ENCODE data around the gene MED16. TPM values are rescaled to one million over a fixed set of nuclear protein-coding genes. Genes with fewer than 3 reads are reported as not detected.

Gene MED16
- total and polyA plus RNA-seq, 8 donors = 23.0 to 147 (median 35.5) TPM

GRCh38 chr19:926323-926588 lies 33.3 kb upstream of the MED16 start:
- Histone ChIP-seq H3K4me3 (peak overlapping the region; percentile 49 to 93 (median 85)), H3K9me3 (no peaks in the 10 kb centered on the region), H3K4me1 (peaks cover 5% of the 10 kb centered on the region in 3 donors), H3K27me3 (no peaks in the 10 kb centered on the region), H3K36me3 (no peaks in the 10 kb centered on the region), H3K27ac (peak overlapping the region; percentile 56 to 78 (median 66))
- ATAC-seq (no peak), DNase-seq (no peak), FAIRE-seq (no peak)
- no peak for TF ChIP-seq CTCF (IDR thresholded peaks at IDR 0.05)
- intact Hi-C loops (cut with DNase I) = loop anchor here in 1 of 3 donors (10.0 kb wide), 1 partner anchor 59 kb away; the partner anchor contains the start of gene WDR18
- 0 to 1% methylated on average over 19 to 21 of the region's 21 CpGs for WGBS, 2 donors

- Histone ChIP-seq H3K27ac (peak within 1 kb of the TSS; percentile 70 to 79 (median 76)), H3K9me3 (no peaks in the 10 kb centered on the region), H3K4me3 (peak within 1 kb of the TSS; percentile 49 to 93 (median 85)), H3K36me3 (no peaks in the 10 kb centered on the region), H3K4me1 (peaks cover 5% of the 10 kb centered on the region in 3 donors), H3K27me3 (peaks cover 0 to 1% (median under 1%) of the 10 kb centered on the region in 4 donors)
- TF ChIP-seq CTCF (IDR thresholded peaks at IDR 0.05) = no peak
- FAIRE-seq (no peak), DNase-seq (peak; percentile 74 to 90 (median 80)), ATAC-seq (peak; percentile 83 to 86 (median 84))
- intact Hi-C loops (cut with DNase I) = loop anchor here in 2 of 3 donors (2.0 to 10.0 kb wide), 2 partner anchors 55 to 59 kb away; partner anchors contain the start of gene WDR18 (in 1 of the 2)
- 0 to 1% methylated on average over 49 to 97 of the region's 97 CpGs for WGBS, 2 donors
Observed at GRCh38 chr19:925526-926322, 32.7 kb upstream of the MED16 start, which contains the start of gene ARID3A. Gene ARID3A (plus strand): TSS chr19:926035. CDS start chr19:929529, 3,494 bp downstream.

- FAIRE-seq (no peak), DNase-seq (peak in 2 of 6 donors; percentile 61 to 89), ATAC-seq (peak; percentile 64 to 68 (median 67))
- Histone ChIP-seq H3K27ac (peak overlapping the region; percentile 70 to 79 (median 76)), H3K4me1 (peaks cover 5% of the 10 kb centered on the region in 3 donors), H3K9me3 (no peaks in the 10 kb centered on the region), H3K36me3 (no peaks in the 10 kb centered on the region), H3K4me3 (peak overlapping the region; percentile 49 to 93 (median 85)), H3K27me3 (peaks cover 0 to 7% (median 2%) of the 10 kb centered on the region in 4 donors)
- TF ChIP-seq CTCF (IDR thresholded peaks at IDR 0.05) = no peak
- WGBS, 2 donors = 0 to 1% methylated on average over 35 to 39 of the region's 39 CpGs
- intact Hi-C loops (cut with DNase I) = loop anchor here in 2 of 3 donors (2.0 to 10.0 kb wide), 2 partner anchors 56 to 60 kb away; partner anchors contain the start of gene WDR18 (in 1 of the 2)
Observed at GRCh38 chr19:925087-925525, 32.1 kb upstream of the MED16 start.

GRCh38 chr19:924553-925086 lies 31.6 kb upstream of the MED16 start:
- intact Hi-C loops (cut with DNase I) = loop anchor here in 2 of 3 donors (2.0 to 10.0 kb wide), 2 partner anchors 56 to 60 kb away; partner anchors contain the start of gene WDR18 (in 1 of the 2)
- H3K27ac ChIP-seq = no peak overlapping the region
- peaks cover 0 to 7% (median 2%) of the 10 kb centered on the region in 4 donors for H3K27me3 ChIP-seq
- 12 to 14% methylated on average over 30 to 31 of the region's 31 CpGs for WGBS, 2 donors
- TF ChIP-seq CTCF (IDR thresholded peaks at IDR 0.05) = no peak
- peaks cover 5% of the 10 kb centered on the region in 3 donors for H3K4me1 ChIP-seq
- no peaks in the 10 kb centered on the region for H3K9me3 ChIP-seq
- H3K4me3 ChIP-seq = peak overlapping the region; percentile 49 to 93 (median 85)
- ATAC-seq (no peak), FAIRE-seq (no peak), DNase-seq (peak in 2 of 6 donors; percentile 44 to 80)
- H3K36me3 ChIP-seq = no peaks in the 10 kb centered on the region

All from pancreas (tissue), 10 donors.